HuH-7.5 (cell line): ENCODE data around the gene ATP8A2.
"Not testable (repeated sequence)": the region's sequence is repeated elsewhere in the genome, so short reads cannot be mapped to it uniquely, and the experiment has no call there.

Experiments used
- DNase-seq: peaks from one replicate; pipeline ENCODE4 v3.0.0; 2011; ENCODE audit warnings: low spot score

Gene ATP8A2

DNA sequence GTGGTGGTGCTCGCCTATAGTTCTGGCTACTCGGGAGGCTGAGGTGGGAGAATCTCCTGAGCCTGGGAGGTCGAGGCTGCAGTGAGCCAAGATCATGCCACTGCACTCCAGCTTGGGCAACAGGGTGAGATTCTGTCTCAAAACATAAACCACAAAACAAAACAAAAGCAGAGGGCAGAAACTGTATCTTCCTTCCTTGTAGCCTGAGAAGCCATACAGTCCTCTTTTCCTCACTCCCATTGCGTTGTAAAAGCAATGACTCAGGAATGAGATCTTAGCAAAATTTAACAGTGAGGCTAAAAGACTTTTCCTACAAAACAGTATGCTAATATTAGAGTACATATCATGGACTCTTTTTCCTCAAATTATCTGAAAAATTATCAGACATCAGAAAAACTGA, 549.2 kb downstream of the ATP8A2 start:
- no peak for DNase-seq

- DNase-seq, result no peak
Observed at GRCh38 chr13:25922376-25922775, 550.6 kb downstream of the ATP8A2 start.

- no peak for DNase-seq
Observed at GRCh38 chr13:25923217-25924085, 551.7 kb downstream of the ATP8A2 start.

DNA sequence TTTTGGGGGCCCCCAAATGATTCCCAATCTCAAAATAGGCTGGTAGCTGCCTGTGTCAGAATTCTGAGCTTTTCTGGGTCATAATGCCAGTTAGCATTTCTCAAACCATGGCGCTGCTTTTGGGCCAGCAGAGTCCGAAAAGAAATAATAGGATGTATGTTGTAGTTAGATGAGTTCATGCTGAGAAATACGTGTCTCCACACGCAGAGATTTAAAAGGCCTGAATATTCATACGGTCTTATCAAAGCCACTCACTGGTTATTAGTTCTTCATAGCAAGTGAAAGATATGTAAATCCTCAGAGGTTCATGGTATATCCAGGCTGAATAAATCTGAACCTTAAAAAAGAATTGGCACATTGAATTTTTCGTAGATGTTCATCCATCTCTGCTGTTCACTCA, 555.6 kb downstream of the ATP8A2 start:
- no peak for DNase-seq

DNA sequence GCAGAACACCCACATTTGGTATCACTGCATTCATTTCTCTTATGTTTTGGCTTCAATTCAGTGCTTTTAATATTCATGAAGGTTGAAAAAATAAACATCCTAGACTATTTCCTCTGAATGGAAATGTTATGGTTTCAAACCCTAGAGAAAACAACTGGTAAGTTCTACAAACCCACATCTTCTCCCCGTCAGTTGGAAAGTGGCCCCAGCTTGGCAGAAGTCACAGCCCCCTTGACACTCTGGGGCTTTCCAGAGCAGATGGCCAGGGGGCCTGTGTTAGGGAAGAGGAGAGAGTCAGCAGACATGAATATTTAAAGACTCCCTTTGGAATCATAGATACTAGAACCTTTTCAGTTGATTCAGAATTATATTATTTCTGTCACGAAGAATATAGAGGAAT, 556.2 kb downstream of the ATP8A2 start:
- DNase-seq, result no peak

- no peak for DNase-seq
Observed at GRCh38 chr13:25928941-25929505, 557.2 kb downstream of the ATP8A2 start.

DNA sequence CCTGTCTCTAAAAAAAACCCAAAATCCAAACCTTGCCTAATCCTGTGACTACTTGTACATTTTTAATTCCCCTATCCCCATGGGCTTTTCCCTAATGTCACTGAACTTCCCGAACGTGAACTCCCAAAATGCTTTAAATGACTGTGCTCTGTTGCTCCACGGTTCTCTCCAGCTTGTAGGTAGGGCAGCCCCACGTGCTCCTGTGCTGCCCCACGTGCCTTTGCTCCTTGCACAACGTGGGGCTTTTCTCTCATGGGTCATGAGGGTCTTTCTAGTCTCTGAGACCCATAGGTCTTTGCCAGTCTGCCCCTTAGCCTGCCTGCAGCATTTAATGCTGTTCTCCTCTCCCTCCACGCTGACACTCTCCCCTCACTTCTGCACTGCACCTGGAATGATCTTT, 558.0 kb downstream of the ATP8A2 start:
- no peak for DNase-seq

DNA sequence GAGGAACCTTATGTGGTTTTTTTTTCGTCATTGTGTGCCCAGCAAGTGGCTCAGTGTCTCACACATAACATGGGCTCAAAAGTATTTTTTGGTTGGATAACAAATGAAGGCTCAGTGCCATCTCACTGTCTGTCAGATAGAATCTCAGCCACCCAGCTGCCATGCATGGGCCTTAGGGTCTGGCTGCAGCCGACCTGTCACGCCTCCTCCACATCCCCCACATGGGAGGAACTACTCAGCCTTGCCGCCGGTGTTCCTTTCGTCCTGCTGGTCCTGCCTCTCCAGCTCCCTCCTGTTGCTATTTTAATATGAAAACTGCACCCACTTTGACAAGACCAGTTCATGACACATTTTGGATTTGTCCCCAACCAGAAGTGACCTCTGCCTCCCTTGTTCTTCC, 558.9 kb downstream of the ATP8A2 start:
- DNase-seq, result no peak

DNA sequence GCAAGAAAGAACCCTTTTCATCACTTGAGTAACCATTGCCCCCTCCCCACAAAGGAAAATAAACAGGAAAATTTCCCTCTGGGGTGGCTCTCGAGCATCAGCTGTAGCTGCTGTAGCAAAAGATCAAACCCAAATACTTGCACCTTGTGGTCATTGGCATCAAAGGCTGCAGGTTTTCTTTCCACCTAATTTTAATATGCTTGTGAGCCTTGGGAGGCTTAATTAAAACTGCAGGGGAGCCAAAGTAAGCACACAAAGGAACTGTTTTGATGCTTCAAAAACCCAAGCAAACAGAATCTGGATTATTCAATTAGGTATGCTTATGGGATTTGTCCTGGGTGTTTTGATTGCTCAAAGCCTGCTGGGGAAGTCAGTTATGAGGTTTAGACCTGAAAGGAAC, 560.6 kb downstream of the ATP8A2 start:
- no peak for DNase-seq

DNA sequence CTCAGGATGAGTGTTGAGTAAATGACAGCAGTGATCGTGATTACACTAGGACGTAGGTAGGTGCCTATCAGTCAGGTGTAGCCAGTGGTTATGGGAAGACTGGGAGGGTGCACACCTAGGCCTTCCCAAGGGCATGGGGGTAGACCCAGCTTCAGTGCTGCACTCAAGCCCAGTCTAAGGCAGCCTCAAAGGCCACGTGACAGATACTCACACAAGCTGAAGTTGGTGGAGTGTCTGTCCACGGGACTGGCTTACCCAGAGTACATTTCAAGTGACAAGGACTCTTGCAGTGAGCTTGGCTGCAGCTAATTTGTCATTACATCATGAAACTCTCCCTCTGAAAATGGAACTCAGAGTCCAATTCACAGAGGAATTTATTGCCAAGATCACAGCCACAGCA, 561.7 kb downstream of the ATP8A2 start:
- no peak for DNase-seq

- DNase-seq, result no peak
Observed at GRCh38 chr13:25934127-25934526, 562.4 kb downstream of the ATP8A2 start.

DNA sequence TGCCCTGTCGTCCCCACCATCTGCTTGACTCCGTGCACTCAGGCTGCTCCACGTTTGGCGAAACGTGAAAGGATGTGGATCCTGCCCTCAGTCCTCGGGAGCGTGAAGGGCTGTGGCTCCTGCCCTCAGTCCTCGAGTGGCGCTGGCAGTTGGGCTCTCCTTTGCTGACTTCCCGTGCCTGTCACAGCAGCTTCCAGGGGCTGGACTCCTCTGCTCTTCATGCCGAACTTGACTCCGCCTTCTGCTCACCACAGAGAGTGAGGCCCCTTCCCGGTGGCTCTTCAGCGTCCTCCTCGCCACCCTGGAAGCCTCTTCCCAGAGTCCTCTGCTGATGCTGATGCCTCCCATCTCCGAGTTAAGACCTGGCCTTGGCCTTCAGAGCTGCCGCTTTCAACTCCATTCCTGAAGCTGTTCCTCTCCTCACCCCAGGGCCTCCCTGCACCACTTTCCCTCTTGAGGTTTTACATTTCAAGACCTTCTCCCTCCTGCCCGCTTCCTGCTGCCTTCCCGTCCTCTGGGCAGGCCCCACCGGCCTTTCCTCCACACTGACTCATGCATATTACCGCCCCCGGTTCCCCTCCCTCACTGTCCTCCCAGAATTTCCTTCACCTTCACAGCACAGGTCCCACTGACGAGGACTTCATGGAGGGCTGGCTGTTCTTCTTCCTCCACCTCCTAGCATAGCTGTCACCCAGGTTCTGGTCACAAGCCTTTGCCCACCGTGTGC, 568.4 kb downstream of the ATP8A2 start:
- DNase-seq, result no peak

- DNase-seq, result no peak
Observed at GRCh38 chr13:25943081-25943480, 571.3 kb downstream of the ATP8A2 start.

DNA sequence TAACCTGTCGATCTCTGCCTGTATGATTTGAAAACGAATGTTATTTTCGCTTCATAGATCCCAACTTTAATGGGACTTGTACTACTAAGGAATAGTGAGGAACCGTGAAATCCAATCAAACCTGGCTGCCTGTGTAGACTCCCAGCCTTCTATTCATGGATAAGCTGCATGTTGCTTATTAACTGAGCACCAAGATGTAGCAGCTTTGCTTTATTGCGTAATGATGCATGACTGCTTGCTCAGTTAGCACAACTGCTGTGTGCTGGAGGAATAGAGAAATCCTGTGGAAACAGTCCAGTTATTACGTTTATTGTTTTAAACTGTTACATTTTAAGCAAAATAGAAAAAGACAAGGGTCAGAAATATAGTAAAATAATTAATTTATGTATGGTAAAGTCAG, 571.9 kb downstream of the ATP8A2 start:
- DNase-seq, result no peak

GRCh38 chr13:25945596-25945995, 573.8 kb downstream of the ATP8A2 start:
- DNase-seq, result no peak

GRCh38 chr13:25946321-25946720, 574.5 kb downstream of the ATP8A2 start:
- no peak for DNase-seq

GRCh38 chr13:25948910-25949309, 577.1 kb downstream of the ATP8A2 start:
- no peak for DNase-seq

GRCh38 chr13:25951831-25952230, 580.1 kb downstream of the ATP8A2 start:
- DNase-seq, result no peak

DNA sequence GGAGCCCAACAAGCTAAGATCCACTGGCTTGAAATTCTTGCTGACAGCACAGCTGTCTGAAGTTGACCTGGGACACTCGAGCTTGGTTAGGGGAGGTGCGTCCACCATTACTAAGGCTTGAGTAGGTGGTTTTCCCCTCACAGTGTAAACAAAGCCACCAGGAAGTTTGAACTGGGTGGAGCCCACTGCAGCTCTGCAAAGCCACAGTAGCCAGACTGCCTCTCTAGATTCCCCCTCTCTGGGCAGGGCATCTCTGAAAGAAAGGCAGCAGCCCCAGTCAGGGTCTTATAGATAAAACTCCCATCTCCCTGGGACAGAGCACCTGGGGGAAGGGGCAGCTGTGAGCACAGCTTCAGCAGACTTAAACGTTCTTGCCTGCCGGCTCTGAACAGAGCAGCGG, 582.3 kb downstream of the ATP8A2 start:
- not testable (repeated sequence) for DNase-seq

DNA sequence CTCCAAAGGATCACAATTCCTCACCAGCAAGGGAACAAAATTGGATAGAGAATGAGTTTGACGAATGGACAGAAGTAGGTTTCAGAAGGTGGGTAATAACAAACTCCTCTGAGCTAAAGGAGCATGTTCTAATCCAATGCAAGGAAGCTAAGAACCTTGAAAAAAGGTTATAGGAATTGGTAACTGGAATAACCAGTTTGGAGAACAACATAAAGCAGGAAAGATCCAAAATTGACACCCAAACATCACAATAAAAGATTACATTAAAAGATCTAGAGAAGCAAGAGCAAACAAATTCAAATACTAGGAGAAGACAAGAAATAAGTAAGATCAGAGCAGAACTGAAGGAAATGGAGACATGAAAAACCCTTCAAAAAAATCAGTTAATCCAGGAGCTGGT, 583.2 kb downstream of the ATP8A2 start:
- not testable (repeated sequence) for DNase-seq

DNA sequence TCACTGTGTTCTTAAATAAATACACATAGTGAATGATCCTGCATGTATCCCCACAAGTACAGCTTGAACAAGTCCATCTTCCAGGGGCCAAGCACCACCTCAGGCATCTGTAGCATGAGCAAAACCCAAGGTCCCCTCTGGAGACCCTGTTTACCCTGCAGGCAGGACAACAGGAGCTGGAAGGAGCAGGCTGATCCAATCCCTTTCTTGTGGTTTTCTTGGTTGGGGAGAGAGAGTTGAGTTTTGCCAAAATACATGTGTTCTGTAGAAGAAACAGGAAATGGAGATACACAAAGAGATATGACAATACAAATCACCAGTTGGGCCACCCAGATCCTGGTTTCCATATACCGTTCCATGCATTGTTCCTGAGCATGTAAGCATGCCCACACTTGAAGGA, 587.2 kb downstream of the ATP8A2 start:
- DNase-seq, result no peak

DNA sequence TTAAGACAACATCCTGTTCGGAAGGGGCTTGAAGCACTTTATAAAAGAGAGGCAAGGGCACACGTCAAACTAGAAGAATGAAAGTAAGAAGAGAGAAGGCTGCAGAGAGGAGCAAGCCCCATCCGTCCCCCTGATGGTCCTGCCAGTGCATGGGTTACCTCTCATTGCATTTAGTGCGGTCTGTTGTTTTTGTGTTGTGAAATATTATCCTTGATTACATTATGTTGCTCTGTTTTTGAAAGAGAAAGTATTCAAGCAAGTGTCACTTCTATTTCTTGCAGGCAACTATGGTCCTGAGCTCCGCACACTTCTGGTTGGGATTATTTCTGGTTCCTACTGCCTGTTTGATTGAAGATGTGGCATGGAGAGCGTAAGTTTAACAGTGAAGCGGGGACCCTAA, 589.5 kb downstream of the ATP8A2 start:
- no peak for DNase-seq

DNA sequence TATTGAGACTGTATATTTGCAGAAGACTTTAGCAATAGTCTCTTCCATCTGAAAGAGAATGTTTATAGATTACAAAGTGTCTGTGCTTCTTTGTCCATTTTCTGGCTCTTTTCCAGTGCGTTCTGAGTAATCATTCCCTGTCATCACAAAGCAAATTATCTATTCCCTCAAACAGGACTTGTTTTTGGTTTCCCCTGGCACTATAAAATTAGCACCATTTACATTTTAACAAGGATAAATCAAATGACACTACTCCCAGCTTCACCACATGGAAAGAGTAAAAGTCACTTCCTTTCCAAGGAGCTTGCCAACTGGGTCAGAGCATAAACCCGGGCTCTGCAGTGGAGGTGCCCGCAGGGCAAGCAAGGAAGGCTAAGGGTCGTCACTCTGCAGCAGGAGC, 591.9 kb downstream of the ATP8A2 start:
- no peak for DNase-seq
